Measurements from ENCODE around the gene IGSF21. TPM values are rescaled to one million over a fixed set of nuclear protein-coding genes. Genes with fewer than 3 reads are reported as not detected.
A peak's percentile ranks its signal among the peaks of the same experiment; 100 is the strongest.

Gene IGSF21
- total and polyA plus RNA-seq, 2 of the 4 experiments (the other 2 are of a cell fraction) = not detected

- ChIA-PET CTCF (no interaction called here), POLR2A (ENCODE audit: unreplicated experiment) (no interaction called here)
- dilution Hi-C loops (cut with HindIII; ENCODE audit: low sequenced_read_pairs, unreplicated experiment) = no loop called here
- H3K79me1 ChIP-seq (ENCODE audit: low read depth in 1 of 2, low read length in 2 of 2) = no peaks in the 10 kb centered on the region
- no peak overlapping the region for H3K4me2 ChIP-seq (ENCODE audit: low read depth, low read length)
- no peaks in the 10 kb centered on the region for H3K27me3 ChIP-seq (ENCODE audit: control insufficient read depth, insufficient read depth, low read length)
- H2BK5ac ChIP-seq (ENCODE audit: low read depth, low read length, poor library complexity, severe bottlenecking) = no peak overlapping the region
- WGBS, 2 experiments (ENCODE audit: extremely low coverage in 2 of 2, insufficient read length in 1 of 2) = 55% methylated on average over 7 of the region's 15 CpGs; no CpG with 5 or more reads in 1 of the 2 experiments
- no peaks in the 10 kb centered on the region for H3K36me3 ChIP-seq (ENCODE audit: control insufficient read depth, insufficient read depth, low read length)
- no peak overlapping the region for H2BK20ac ChIP-seq (ENCODE audit: low read depth, low read length)
- no peak for ATAC-seq (ENCODE audit: low read depth)
- H3K56ac ChIP-seq (ENCODE audit: extremely low read depth, insufficient read depth, low read length) = no peak overlapping the region
- no peak for TF ChIP-seq USF2 (IDR thresholded peaks at IDR 0.05; ENCODE audit: low read depth, low read length)
- TF ChIP-seq CHD1 (IDR thresholded peaks at IDR 0.05; ENCODE audit: low read depth, low read length) = no peak
- no peak for TF ChIP-seq FOS (IDR thresholded peaks at IDR 0.05; ENCODE audit: low read depth, low read length)
- TF ChIP-seq POLR2A (IDR thresholded peaks at IDR 0.05; ENCODE audit: low read depth, low read length) = no peak
- TF ChIP-seq NFE2L2 (IDR thresholded peaks at IDR 0.05; ENCODE audit: low read depth, low read length) = no peak
- TF ChIP-seq CEBPB (IDR thresholded peaks at IDR 0.05; ENCODE audit: low read depth, low read length) = no peak
- no peak for TF ChIP-seq MAFK (IDR thresholded peaks at IDR 0.05; ENCODE audit: low read depth, low read length)
- no peak for TF ChIP-seq RCOR1 (IDR thresholded peaks at IDR 0.05; ENCODE audit: insufficient replicate concordance, low read length)
- TF ChIP-seq SMC3 (IDR thresholded peaks at IDR 0.05; ENCODE audit: low read depth, low read length) = no peak
- no peak for TF ChIP-seq BHLHE40 (IDR thresholded peaks at IDR 0.05; ENCODE audit: low read depth, low read length)
- no peak for TF ChIP-seq RAD21 (IDR thresholded peaks at IDR 0.05; ENCODE audit: low read length)
- TF ChIP-seq CTCF (conservative IDR thresholded peaks at IDR 0.05; ENCODE audit: low read depth, low read length) = no peak
- intact Hi-C loops (cut with micrococcal nuclease) = no loop called here
- no peak overlapping the region for H2BK15ac ChIP-seq (ENCODE audit: low read depth, low read length)
- BruUV-seq (replicated peaks) = no TSS peak
- H3K9me3 ChIP-seq (ENCODE audit: control insufficient read depth, insufficient read depth, low read length) = peaks cover 29% of the 10 kb centered on the region
- no peak overlapping the region for H3K4me3 ChIP-seq (ENCODE audit: insufficient read depth, low read depth, low read length)
- H2BK120ac ChIP-seq (ENCODE audit: low read depth, low read length) = no peak overlapping the region
- H2AK9ac ChIP-seq (replicated peaks; ENCODE audit: low read depth, low read length, poor library complexity) = no peak overlapping the region
- H2AK5ac ChIP-seq (ENCODE audit: low read depth, low read length) = no peak overlapping the region
- H3K4me1 ChIP-seq (ENCODE audit: control insufficient read depth, insufficient read depth, low read length) = no peaks in the 10 kb centered on the region
- no peak overlapping the region for H3K23ac ChIP-seq (ENCODE audit: low read depth, low read length)
- peak overlapping the region; percentile 46 for H2AFZ ChIP-seq (replicated peaks; ENCODE audit: low read length, poor library complexity)
- H4K8ac ChIP-seq (ENCODE audit: low read depth in 2 of 2, low read length in 2 of 2) = no peak overlapping the region
- DNase-seq = no peak
- H4K5ac ChIP-seq (ENCODE audit: low read depth, low read length) = no peak overlapping the region
- H3K9me1 ChIP-seq (ENCODE audit: insufficient read depth, low read length) = no peaks in the 10 kb centered on the region
- H3K18ac ChIP-seq (ENCODE audit: low read depth, low read length) = no peak overlapping the region
- H3K14ac ChIP-seq (replicated peaks; ENCODE audit: low read depth, low read length) = no peak overlapping the region
- no peak overlapping the region for H3K4ac ChIP-seq (ENCODE audit: low read depth, low read length)
- H3K9ac ChIP-seq (ENCODE audit: low read depth, low read length) = no peak overlapping the region
- no peak overlapping the region for H3K27ac ChIP-seq (ENCODE audit: insufficient read depth, low read length)
- no peak overlapping the region for H4K91ac ChIP-seq (ENCODE audit: insufficient read depth, low read depth, low read length)
- in situ Hi-C loops (cut with MboI; ENCODE audit: low sequenced_read_pairs) = no loop called here
- H4K20me1 ChIP-seq (ENCODE audit: insufficient read depth, low read length) = no peaks in the 10 kb centered on the region
These were observed 171.9 kb downstream of the IGSF21 start for GRCh38 chr1:18279351-18280074.

All from IMR-90 (cell line).